Neural progenitor cell (in vitro differentiated cells): ENCODE results near the gene HOATZ. TPM values are rescaled to one million over a fixed set of nuclear protein-coding genes. Genes with fewer than 3 reads are reported as not detected.

Experiments used
- DNase-seq: peaks from one replicate; pipeline ENCODE4 v3.0.0-alpha.2; 2016; ENCODE audit warnings: low spot score
- H2AFZ ChIP-seq: fragments of 200-600 bp; sonication (generic); replicated peaks from 2 replicates; pipeline ENCODE4 v1.6.1; 2016; ENCODE audit warnings: antibody characterized with exemption
- H3F3A ChIP-seq: fragments of 200-600 bp; sonication (generic); 2 replicates; pipeline ENCODE4 v1.6.1; 2016; ENCODE audit warnings: antibody characterized with exemption, low read depth
- H3K27ac ChIP-seq: fragments of 200-600 bp; sonication (generic); 2 replicates; pipeline ENCODE4 v1.5.1; 2016; ENCODE audit warnings: mild to moderate bottlenecking
- H3K27me3 ChIP-seq: fragments of 200-600 bp; sonication (generic); 2 replicates; pipeline ENCODE4 v1.6.1; 2016; ENCODE audit warnings: mild to moderate bottlenecking, moderate library complexity
- H3K36me3 ChIP-seq: fragments of 200-600 bp; sonication (generic); 2 replicates; pipeline ENCODE4 v1.5.1; 2016
- H3K4me1 ChIP-seq: fragments of 200-600 bp; sonication (generic); 2 replicates; pipeline ENCODE4 v1.6.1; 2016; ENCODE audit warnings: mixed run types
- H3K4me2 ChIP-seq: fragments of 200-600 bp; sonication (generic); 2 replicates; pipeline ENCODE4 v1.6.1; 2016
- H3K4me3 ChIP-seq: fragments of 200-600 bp; sonication (generic); 2 replicates; pipeline ENCODE4 v1.5.1; 2016
- H3K79me2 ChIP-seq: fragments of 200-600 bp; sonication (generic); 2 replicates; pipeline ENCODE4 v1.6.1; 2016; ENCODE audit warnings: low read depth
- H3K9ac ChIP-seq: fragments of 200-600 bp; sonication (generic); 2 replicates; pipeline ENCODE4 v1.6.1; 2016
- H3K9me3 ChIP-seq: fragments of 200-600 bp; sonication (generic); 2 replicates; pipeline ENCODE4 v1.5.1; 2016; ENCODE audit warnings: low read depth
- H4K20me1 ChIP-seq: fragments of 200-600 bp; sonication (generic); 2 replicates; pipeline ENCODE4 v1.6.1; 2016; ENCODE audit warnings: low read depth
- H3K27ac Mint-ChIP-seq: 3 replicates; pipeline ENCODE4 v1.8.0; 2021; ENCODE audit warnings: mixed read lengths
- H3K27me3 Mint-ChIP-seq: 2 replicates; pipeline ENCODE4 v1.8.0; 2022; ENCODE audit warnings: low read depth, mild to moderate bottlenecking, inconsistent platforms, moderate library complexity, mixed read lengths; ENCODE audit not compliant: insufficient read depth
- H3K36me3 Mint-ChIP-seq: 3 replicates; pipeline ENCODE4 v1.8.0; 2021; ENCODE audit warnings: mixed read lengths
- H3K4me1 Mint-ChIP-seq: 3 replicates; pipeline ENCODE4 v1.8.0; 2021; ENCODE audit warnings: mixed read lengths
- H3K4me3 Mint-ChIP-seq: 3 replicates; pipeline ENCODE4 v1.8.0; 2021; ENCODE audit warnings: mild to moderate bottlenecking, moderate library complexity, mixed read lengths
- H3K9me3 Mint-ChIP-seq: 3 replicates; pipeline ENCODE4 v1.8.0; 2020; ENCODE audit warnings: mixed read lengths
- EZH2 ChIP-seq: fragments of 200-600 bp; sonication (generic); IDR thresholded peaks from 2 replicates; pipeline ENCODE4 v1.6.1; 2017; ENCODE audit warnings: antibody characterized with exemption, mild to moderate bottlenecking, moderate library complexity
- EZH2phosphoT487 ChIP-seq: fragments of 200-600 bp; sonication (generic); IDR thresholded peaks from 2 replicates; pipeline ENCODE4 v1.6.1; 2017; ENCODE audit warnings: antibody characterized with exemption
- total RNA-seq: library from RNA; depleted of rRNA; stranded (reverse); fragments of >200 nt; gene quantifications from 2 replicates; pipeline ENCODE4 v1.2.3, GENCODE V29; 2015; ENCODE audit warnings: low replicate concordance
- TF ChIP-seq, protein P1 (sequence below): fragments of 200-600 bp; sonication (generic); IDR thresholded peaks from 2 replicates; pipeline ENCODE4 v1.5.1; 2017; ENCODE audit warnings: antibody characterized with exemption, mild to moderate bottlenecking

Gene HOATZ
- total RNA-seq, 1 donor from 2014 or later = not detected

- H3K36me3 Mint-ChIP-seq = no peaks in the 10 kb centered on the region
- Histone ChIP-seq H3K27ac (no peak overlapping the region), H3K9ac (no peak overlapping the region), H3F3A (no peaks in the 10 kb centered on the region), H2AFZ (no peak overlapping the region), H3K79me2 (no peaks in the 10 kb centered on the region), H3K9me3 (no peaks in the 10 kb centered on the region), H3K4me2 (no peak overlapping the region), H4K20me1 (no peaks in the 10 kb centered on the region), H3K36me3 (no peaks in the 10 kb centered on the region), H3K4me1 (peaks cover 20% of the 10 kb centered on the region), H3K27me3 (no peaks in the 10 kb centered on the region), H3K4me3 (no peak overlapping the region)
- no peak overlapping the region for H3K4me3 Mint-ChIP-seq
- H3K9me3 Mint-ChIP-seq = no peaks in the 10 kb centered on the region
- no peak for TF ChIP-seq EZH2phosphoT487
- H3K27ac Mint-ChIP-seq = no peak overlapping the region
- H3K4me1 Mint-ChIP-seq = peaks cover 17% of the 10 kb centered on the region
- H3K27me3 Mint-ChIP-seq = peaks cover 2% of the 10 kb centered on the region
- no peak for DNase-seq
Measured at GRCh38 chr11:111572581-111572980, 58.0 kb downstream of the HOATZ start.

- H3K9me3 Mint-ChIP-seq = no peaks in the 10 kb centered on the region
- peaks cover 2% of the 10 kb centered on the region for H3K27me3 Mint-ChIP-seq
- no peaks in the 10 kb centered on the region for H3K9me3 ChIP-seq
Measured at GRCh38 chr11:111573821-111574249, 59.3 kb downstream of the HOATZ start.

GRCh38 chr11:111574373-111575225 is 60.0 kb downstream of the HOATZ start:
- TF ChIP-seq, protein P1, sequence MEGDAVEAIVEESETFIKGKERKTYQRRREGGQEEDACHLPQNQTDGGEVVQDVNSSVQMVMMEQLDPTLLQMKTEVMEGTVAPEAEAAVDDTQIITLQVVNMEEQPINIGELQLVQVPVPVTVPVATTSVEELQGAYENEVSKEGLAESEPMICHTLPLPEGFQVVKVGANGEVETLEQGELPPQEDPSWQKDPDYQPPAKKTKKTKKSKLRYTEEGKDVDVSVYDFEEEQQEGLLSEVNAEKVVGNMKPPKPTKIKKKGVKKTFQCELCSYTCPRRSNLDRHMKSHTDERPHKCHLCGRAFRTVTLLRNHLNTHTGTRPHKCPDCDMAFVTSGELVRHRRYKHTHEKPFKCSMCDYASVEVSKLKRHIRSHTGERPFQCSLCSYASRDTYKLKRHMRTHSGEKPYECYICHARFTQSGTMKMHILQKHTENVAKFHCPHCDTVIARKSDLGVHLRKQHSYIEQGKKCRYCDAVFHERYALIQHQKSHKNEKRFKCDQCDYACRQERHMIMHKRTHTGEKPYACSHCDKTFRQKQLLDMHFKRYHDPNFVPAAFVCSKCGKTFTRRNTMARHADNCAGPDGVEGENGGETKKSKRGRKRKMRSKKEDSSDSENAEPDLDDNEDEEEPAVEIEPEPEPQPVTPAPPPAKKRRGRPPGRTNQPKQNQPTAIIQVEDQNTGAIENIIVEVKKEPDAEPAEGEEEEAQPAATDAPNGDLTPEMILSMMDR = peak; percentile 15
- TF ChIP-seq EZH2 = no peak
- no peak for TF ChIP-seq EZH2phosphoT487
- Histone ChIP-seq H3K27ac (no peak overlapping the region), H3K9ac (no peak overlapping the region), H4K20me1 (no peaks in the 10 kb centered on the region), H2AFZ (no peak overlapping the region), H3K4me1 (peaks cover 22% of the 10 kb centered on the region), H3K4me3 (no peak overlapping the region), H3K27me3 (no peaks in the 10 kb centered on the region), H3K9me3 (no peaks in the 10 kb centered on the region), H3K4me2 (no peak overlapping the region), H3K79me2 (no peaks in the 10 kb centered on the region), H3F3A (no peaks in the 10 kb centered on the region), H3K36me3 (no peaks in the 10 kb centered on the region)
- Mint-ChIP-seq H3K9me3 (no peaks in the 10 kb centered on the region), H3K27me3 (peaks cover 2% of the 10 kb centered on the region), H3K27ac (peak overlapping the region; percentile 12), H3K4me3 (no peak overlapping the region), H3K36me3 (no peaks in the 10 kb centered on the region), H3K4me1 (peaks cover 17% of the 10 kb centered on the region)
- no peak for DNase-seq

More at GRCh38 chr11:111573821-111574249, 59.3 kb downstream of the HOATZ start:
- H3K36me3 Mint-ChIP-seq = no peaks in the 10 kb centered on the region
- H3K27me3 ChIP-seq = no peaks in the 10 kb centered on the region
- H3K4me2 ChIP-seq = no peak overlapping the region
- H3K4me3 ChIP-seq = no peak overlapping the region
- no peaks in the 10 kb centered on the region for H3F3A ChIP-seq
- H3K4me3 Mint-ChIP-seq = no peak overlapping the region
- no peaks in the 10 kb centered on the region for H3K36me3 ChIP-seq
- no peak for DNase-seq
- H4K20me1 ChIP-seq = no peaks in the 10 kb centered on the region
- TF ChIP-seq EZH2 (no peak), EZH2phosphoT487 (no peak)
- TF ChIP-seq, protein P1 = no peak
- H3K9ac ChIP-seq = no peak overlapping the region
- peaks cover 20% of the 10 kb centered on the region for H3K4me1 ChIP-seq
- H3K27ac ChIP-seq = no peak overlapping the region
- H3K27ac Mint-ChIP-seq = no peak overlapping the region
- H3K4me1 Mint-ChIP-seq = peaks cover 17% of the 10 kb centered on the region
- H2AFZ ChIP-seq = no peak overlapping the region
- H3K79me2 ChIP-seq = no peaks in the 10 kb centered on the region

- Mint-ChIP-seq H3K4me1 (peaks cover 6% of the 10 kb centered on the region), H3K36me3 (no peaks in the 10 kb centered on the region), H3K4me3 (no peak overlapping the region), H3K27ac (no peak overlapping the region), H3K27me3 (peaks cover 2% of the 10 kb centered on the region), H3K9me3 (no peaks in the 10 kb centered on the region)
- H3F3A ChIP-seq = no peaks in the 10 kb centered on the region
- no peaks in the 10 kb centered on the region for H3K9me3 ChIP-seq
- no peaks in the 10 kb centered on the region for H3K27me3 ChIP-seq
- H3K79me2 ChIP-seq = no peaks in the 10 kb centered on the region
- DNase-seq = no peak
- peaks cover 14% of the 10 kb centered on the region for H3K4me1 ChIP-seq
- no peak overlapping the region for H2AFZ ChIP-seq
- H3K9ac ChIP-seq = no peak overlapping the region
- H3K36me3 ChIP-seq = no peaks in the 10 kb centered on the region
- H4K20me1 ChIP-seq = no peaks in the 10 kb centered on the region
- H3K4me3 ChIP-seq = no peak overlapping the region
- H3K27ac ChIP-seq = no peak overlapping the region
- no peak for TF ChIP-seq EZH2phosphoT487
- TF ChIP-seq, protein P1 = no peak
- no peak for TF ChIP-seq EZH2
- no peak overlapping the region for H3K4me2 ChIP-seq
Measured at GRCh38 chr11:111575740-111576139, 61.2 kb downstream of the HOATZ start.
